HG03439 (cell line): ENCODE results near the gene CARNS1.

Experiments
- ATAC-seq: cut with Tn5 transposase; IDR thresholded peaks from one replicate; pipeline ENCODE4 v1.9.1; 2021; ENCODE audit warnings: mild to moderate bottlenecking, moderate library complexity; ENCODE audit not compliant: unreplicated experiment

Gene CARNS1

DNA sequence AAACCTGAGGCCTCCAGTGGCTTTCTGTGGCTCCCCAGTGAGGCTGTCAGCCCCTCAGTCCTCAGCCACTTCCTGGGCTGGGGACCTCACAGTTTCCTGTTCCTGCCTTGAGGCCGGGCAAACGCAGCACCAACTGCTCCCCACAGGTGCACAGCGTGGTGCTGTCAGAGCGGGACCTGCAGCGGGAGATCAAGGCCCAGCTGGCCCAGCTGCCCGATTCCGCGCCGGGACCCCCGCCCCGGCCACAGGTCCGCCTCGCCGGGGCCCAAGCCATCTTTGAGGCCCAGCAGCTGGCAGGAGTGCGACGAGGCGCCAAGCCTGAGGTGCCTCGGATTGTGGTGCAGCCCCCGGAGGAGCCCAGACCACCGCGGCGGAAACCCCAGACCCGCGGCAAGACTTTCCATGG is 6.2 kb upstream of the CARNS1 start:
- ATAC-seq = no peak

DNA sequence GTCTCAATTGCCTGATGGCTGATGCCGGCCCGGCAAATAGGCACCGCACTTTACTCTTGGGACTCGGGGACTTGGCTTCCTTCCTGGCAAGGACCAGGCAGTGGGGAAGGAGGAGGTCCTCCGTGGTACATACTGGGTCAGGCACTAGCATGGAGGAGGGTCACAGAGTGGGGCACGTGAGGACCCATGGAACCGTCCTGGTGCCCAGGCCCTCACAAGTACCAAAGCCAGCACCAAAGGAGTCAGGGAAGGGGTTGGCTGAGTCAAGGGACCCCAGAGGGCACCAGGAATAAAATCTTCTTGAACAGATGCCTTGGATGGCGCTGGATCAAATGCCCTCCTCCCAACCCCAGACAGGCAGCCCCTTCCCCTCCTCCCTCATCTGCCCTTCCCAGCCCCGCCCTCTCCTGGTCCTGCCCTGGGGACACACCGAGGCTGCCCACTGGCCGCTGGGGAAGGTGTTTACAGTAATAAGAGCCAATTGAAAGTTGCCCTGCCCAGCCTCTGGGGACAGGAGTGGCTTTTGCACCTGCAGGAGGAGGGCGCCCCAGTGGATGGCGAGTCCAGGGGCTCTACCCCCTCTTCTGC is 5.6 kb upstream of the CARNS1 start:
- ATAC-seq = no peak

DNA sequence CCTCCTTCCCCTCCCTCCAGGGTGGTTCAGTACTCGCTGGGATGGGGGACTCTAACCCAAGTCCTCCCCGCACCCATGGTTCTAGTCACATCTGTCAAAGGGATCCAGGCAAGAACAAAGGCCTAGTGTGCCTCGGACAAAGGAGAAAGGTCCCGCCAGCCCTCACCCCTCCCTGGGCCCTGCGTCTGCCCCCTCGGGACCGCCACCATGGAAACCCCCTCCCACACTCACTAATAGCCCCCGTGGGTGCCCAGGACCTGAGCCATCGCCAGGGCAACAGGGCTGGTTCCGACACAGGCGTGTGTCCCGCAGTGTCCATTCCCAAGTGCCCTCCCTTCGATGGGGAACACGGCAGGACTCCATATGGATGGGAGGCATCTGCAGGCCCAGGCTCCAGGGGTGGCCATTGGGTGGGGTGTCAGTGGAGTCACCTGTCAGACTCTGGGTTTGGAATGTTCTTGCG is 5.1 kb upstream of the CARNS1 start:
- no peak for ATAC-seq

DNA sequence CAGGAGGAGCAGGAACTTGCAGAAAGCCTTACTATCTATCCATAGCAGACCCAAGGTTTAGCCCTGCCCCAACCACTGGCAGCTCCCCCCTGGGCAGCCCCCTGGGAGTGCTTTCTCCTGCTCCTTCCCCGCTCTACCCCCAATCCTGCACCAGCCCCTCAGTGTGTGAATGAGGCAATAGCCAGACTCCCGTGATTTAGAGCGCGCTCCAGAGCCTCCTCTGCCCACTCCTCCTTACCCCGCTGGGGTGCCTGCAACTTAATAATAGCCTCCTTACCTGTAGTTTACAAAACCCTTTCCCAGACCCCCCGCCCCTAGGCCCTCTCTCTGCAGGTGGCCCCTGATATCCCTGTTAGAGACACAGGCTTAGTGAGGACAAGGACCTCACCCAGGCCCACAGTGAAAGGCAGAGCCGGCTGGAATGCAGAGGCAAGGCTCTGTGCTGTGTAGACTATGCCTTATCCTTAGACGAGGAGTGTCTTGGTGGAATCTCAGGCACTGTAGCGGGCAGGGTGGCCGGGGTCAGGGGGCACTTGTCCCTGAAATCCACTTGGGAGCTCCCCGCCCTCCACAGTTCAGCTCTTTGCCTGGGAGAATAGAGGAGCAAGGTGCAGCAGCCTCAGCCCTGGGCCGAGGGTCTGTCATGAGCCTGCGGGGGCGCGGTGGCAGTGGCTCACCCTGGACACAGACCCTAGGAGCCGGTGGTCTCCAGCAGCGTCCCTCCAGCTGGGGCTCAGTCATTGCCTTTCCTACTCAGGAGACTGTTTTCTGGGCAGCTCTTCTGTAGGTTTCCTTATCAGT is 4.3 kb upstream of the CARNS1 start:
- no peak for ATAC-seq

DNA sequence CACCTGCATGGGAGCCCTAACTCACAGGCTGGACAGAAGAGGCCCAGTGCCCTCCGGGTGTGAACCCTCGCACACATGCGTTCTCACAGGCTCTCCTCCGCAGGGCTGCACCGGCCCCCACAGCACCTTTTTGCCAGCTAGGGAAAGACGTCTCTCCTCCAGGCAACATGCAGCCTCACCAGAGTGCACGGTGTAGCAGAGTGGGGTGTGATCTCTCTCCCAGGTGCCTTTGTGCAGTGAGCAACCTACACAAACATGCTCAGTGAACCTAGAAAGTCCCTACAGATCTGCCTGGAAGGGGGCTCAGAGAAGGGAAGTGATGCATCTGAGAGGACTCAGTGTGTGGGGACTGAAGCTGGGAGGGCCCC is 3.7 kb upstream of the CARNS1 start:
- ATAC-seq = no peak

DNA sequence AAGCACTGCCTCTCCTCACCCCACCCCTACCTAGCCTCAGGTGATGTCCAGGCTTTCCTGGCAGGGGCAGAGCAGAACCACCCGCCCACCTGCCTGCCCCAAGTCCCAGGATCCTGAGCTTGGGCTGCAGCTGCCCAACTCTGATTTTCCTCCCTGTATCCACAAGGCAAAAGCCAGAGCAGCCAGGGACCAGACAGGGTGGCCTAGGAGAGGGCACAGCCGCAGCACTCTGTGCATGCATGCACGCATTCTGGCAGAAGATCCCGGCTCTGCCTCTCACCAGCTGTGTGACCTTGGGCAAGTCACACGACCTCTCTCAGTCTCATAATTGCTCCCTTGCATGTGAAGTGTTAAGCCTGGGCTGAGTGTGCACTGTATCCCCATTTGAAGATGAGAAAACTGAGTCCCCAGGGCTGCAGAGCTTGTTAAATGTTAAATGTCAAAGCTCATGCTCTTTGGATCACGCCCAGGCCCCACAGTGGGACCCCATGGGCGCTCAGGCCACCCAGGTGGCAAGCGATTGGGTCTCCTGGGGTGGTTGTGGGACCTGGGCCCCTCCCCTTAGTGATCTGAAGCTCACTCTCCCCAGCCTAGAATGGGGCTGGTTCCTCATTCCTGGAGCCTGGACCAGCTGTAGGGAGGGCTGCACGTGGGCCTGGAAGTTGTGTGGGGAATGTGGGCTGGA is 2.8 kb upstream of the CARNS1 start:
- ATAC-seq = no peak

DNA sequence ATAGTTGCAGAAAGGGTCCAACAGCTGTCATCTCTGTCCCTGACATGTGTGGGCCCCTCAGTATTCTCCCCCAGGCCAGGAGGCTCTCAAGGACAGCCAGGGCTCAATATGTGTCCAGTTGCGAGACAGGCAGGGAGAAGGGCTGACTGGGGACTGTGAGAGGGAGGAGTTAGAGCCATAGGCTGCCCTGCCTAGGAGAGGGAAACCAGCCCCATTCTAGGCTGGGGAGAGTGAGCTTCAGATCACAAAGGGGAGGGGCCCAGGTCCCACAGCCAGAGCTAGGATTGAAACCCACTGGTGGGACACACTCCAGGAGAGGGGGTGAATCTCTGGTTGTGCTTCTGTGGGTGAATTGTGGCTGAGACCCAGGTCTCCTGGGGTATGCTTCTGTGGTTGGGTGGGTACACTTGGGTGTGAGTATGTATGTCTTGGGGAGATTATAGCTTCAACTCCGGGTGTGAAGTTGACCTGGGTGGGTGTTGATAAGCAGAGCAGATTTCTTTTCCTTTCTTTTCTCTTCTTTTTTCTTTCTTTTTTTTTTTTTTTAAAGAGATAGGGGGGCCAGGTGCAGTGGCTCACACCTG is 2.1 kb upstream of the CARNS1 start:
- no peak for ATAC-seq

DNA sequence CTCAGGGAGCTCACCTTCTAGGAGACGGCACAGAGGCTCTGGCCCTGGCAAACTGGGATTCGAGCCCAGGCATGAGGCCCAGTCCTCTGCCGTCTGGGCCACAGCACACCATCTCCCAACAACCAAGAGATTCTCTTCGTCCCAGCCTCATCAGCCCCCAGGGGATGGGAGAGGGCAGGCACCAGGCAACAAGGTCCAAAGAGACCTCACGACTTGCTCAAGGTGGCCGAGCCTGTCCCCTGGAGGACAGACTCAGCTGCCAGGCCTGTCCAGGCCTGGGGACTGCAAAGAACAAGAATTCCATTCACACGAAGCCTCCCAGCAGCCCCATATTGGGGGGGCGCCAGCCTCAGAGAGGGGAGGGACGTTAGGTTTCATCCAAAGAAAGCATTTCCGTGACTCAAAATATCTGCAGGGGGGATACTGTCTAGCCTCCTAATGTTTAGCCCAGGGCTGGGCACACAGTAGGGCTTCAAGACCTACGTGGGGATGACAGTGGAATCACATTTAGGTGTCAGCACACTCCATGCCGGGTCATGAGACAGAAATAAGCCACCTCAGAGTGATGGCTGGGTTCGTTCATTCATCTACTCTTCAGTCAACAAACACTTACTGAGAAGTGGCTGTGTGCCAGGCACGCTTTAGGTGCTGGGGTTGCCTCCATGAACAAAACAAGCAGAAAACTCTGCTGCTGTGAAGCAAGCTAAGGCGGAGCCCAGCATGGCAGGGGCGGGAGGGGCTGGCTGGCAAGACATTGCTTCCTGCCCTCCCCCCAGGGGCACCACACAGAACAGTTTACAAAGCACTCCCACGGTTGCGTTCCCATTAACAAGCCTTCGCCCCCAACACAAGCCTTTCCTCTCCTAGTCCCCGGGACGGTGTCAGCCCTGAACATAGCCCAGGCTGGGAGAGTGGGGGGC is 1.2 kb downstream of the CARNS1 start:
- ATAC-seq = no peak

DNA sequence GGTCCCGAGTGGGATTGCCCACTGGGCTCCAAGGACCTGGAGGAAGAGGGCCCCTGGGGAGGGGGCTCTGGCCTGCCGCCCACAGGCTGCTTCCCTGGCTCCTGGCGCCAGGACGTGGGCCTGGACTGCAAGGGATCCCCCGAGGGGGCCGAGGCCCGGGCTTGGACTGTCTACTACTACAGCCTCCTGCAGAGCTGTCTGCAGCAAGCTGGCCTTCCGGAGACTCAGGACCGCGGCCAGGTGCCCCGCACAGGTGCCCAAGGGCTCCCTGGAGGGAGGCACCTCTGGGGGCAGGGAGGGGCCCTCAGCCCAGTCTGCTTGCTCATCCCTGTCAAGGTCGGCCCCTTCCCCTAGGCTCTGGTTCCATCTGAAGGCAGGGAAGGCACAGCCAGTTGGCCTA is 1.9 kb downstream of the CARNS1 start:
- no peak for ATAC-seq

DNA sequence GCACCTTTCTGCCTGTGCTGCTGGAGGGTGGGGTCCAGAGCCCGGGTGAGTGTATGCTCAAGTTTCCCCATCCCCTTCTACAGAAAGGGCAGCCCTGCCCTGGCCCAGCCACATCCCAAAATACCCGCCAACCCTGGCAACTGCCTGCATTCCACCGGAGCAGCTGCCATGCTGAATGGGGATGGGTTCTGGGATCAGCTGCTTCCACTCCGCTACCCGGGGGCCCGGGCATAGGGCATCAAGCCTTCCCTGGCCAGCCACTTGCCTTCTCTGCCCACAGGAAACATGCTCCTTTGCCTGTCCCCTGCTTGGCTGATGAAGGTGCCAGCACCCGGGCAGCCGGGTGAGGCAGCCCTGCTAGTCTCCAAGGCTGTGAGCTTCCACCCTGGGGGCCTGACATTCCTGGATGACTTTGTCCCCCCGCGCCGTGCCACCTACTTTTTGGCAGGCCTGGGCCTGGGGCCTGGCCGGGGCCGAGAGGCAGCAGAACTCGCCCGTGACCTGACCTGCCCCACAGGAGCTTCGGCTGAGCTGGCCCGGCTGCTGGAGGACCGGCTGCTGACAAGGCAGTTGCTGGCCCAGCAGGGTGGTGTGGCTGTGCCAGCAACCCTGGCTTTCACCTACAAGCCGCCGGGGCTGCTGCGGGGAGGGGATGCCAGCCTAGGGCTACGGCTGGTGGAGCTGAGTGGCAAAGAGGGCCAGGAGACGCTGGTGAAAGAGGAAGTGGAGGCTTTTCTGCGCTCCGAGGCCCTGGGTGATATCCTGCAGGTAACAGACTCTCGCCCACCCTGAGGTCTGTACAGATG is 3.2 kb downstream of the CARNS1 start:
- ATAC-seq = no peak

DNA sequence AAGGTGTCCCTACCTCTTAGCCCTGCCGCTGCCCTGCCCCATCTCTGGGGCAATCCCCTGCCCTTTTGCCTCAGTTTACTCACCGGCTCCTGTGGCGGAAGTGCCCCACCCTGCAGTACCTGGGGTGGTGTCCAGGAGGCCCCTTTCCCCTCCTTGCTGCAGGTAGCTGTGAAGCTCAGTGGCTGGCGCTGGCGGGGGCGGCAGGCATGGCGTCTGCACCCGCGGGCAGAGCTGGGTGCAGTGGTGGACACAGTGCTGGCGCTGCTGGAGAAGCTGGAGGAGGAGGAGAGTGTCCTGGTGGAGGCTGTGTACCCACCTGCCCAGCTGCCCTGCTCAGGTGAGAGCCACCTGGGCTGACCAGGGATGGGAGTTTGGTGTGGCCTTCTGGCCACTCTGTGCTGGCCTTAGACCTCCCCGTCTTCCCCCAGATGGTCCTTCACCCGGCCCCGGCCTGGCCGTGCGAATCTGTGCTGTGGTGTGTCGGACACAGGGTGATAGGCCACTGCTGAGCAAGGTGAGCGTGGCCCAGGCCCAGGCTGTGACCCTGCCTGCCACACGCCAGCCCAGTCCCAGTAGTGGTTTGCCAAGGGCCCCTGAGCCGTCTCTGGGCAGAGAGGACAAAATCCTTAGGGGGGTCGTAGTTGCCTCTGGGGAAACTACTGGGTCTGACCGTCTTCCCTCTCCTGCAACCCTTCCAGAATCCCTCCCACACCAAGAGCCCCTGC is 4.0 kb downstream of the CARNS1 start:
- ATAC-seq = no peak

DNA sequence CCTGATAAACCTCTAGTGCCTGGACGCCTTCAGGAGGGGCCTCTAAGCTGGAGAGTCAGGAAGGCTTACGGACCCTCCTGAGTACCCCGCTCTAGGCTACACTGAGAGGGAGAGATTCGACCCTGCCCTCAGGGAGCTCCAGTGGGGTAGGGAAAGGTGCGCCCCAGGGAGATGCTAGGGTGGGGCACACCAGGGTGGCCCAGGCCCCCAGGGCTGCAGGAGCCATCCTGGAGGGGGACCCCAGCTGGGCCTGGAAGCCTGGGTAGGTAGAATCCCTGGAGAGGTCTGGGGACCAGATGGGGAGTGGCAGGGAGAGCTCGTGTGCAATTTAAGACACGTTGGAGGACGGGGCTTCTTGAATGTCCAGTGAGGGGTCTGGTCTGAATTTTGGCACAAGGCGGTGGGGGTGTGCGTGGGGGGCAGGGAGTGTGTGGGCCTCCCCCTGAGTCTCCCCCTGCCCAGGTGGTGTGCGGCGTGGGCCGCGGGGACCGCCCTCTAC is 4.7 kb downstream of the CARNS1 start:
- ATAC-seq = no peak

DNA sequence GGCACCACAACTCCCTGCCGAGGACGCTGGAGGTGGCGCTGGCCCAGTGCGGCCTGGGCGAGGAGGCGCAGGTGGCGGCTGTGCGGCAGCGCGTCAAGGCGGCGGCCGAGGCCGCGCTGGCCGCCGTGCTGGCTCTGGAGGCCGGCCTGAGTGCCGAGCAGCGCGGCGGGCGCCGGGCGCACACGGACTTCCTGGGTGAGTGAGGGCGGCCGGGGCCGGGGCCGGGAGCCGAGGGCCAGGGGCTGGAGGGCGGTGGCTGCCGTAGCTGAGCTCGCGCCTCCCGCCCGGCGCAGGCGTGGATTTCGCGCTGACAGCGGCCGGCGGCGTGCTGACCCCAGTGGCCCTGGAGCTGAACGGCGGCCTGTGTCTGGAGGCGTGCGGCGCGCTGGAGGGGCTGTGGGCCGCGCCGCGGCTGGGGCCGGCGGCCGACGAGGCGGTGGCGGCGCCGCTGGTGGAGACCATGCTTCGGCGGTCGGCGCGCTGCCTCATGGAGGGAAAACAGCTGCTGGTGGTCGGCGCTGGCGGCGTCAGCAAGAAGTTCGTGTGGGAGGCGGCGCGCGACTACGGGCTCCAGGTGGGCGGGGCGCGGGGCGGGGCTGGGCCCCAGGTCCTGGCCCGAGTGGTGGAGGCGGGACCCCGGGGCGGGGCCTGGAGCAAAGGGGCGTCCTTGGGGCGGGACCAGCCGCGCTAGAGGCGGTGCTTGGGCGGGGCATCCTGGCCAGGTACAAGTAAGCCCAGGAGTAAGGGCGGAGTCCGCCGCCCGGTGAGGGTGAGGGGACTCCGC is 5.4 kb downstream of the CARNS1 start:
- peak; percentile 81 for ATAC-seq

DNA sequence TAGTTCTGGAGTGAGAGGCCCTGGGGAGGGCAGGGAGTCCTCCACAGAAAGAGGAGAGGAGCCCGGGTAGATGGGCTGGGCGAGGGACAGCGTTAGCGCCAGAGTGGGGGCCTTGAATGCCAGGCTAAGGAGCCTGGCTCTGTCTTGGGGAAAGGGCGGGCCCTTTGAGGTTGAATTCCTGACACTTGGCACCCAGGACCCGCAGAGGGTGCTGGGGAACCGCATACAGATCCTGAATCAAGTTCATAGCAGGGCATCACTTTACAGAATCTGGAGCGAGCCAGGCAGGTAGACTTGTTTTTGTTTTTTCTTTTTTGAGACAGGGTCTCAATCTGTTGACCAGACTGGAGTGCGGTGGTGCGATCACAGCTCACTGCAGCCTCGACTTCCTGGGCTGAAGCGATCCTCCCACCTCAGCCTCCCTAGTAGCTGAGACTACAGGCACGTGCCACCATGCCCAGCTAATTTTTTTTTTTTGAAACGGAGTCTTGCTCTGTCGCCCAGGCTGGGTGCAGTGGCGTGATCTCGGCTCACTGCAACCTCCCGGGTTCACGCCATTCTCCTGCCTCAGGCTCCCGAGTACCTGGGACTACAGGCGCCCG is 6.1 kb downstream of the CARNS1 start:
- no peak for ATAC-seq

DNA sequence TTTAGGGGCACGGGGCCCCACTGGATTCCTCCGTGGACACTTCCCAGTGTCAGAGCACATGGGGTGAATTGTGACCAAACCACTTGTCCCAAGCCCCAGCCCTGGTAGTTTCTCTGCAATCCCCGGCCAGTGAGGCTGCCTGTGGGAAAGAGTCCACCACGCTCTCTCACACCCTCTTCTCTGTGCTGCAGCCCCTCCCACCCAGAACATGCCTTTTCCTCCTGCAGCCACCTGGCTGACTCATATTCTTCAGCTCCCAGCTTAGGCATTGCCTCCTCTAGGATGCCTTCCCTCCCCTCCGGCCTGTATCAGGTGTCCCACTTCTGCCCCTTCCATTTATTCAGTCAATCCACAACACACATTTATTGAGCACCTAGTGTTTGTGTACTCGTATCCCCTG is 7.4 kb downstream of the CARNS1 start:
- ATAC-seq = no peak

DNA sequence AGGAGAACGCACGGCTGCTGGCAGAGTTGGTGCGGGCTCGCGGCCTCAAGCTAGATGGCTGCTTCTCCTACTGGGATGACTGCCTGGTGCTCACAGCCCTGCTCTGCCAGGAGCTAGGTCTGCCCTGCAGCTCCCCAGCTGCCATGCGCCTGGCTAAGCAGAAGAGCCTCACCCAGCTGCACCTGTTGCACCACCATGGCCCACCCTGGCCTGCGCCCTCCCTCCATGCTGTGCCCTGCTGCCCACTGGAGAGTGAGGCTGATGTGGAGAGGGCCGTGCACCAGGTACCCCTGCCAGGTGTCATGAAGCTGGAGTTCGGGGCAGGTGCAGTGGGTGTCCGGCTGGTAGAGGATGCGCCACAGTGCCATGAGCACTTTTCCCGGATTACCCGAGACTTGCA is 8.0 kb downstream of the CARNS1 start:
- no peak for ATAC-seq

DNA sequence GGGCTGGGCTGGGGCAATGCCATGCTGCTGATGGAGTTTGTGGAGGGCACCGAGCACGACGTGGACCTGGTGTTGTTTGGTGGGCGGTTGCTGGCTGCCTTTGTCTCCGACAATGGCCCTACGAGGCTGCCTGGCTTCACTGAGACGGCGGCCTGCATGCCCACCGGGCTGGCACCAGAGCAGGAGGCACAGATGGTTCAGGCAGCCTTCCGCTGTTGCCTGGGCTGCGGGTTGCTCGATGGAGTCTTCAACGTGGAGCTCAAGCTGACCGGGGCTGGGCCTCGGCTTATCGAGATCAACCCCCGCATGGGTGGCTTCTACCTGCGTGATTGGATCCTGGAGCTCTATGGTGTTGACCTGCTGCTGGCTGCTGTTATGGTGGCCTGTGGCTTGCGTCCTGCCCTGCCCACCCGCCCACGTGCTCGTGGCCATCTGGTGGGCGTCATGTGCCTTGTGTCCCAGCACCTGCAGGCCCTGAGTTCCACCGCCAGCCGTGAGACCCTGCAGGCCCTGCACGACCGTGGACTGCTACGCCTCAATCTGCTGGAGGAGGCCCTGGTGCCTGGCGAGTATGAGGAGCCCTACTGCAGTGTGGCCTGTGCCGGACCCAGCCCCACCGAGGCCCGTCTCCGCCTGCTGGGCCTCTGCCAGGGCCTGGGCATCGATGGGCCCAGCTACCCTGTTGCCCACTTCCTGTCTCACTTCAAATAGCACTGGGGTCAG is 8.6 kb downstream of the CARNS1 start:
- no peak for ATAC-seq
